Activated T-cell treated with anti-CD3 and anti-CD28 coated beads, Interleukin-2, amount 50 U/mL, for 72 hours (primary cell): ENCODE measurements around the gene NSUN2. TPM values are rescaled to one million over a fixed set of nuclear protein-coding genes. Genes with fewer than 3 reads are reported as not detected.
"Not testable (repeated sequence)": the region's sequence is repeated elsewhere in the genome, so short reads cannot be mapped to it uniquely, and the experiment has no call there.

Experiments
- ATAC-seq, 2 donors: fragments of 150-1000 bp; cut with Tn5 transposase; replicated peaks in 1 of 2; 2 replicates each; pipeline ENCODE4 v1.10.0; 2021; ENCODE audit warnings: moderate library complexity in 2 of 2, mild to moderate bottlenecking in 1 of 2
- DNase-seq, 2 donors: peaks; one replicate each; pipeline ENCODE4 v3.0.0; 2021 to 2022; ENCODE audit warnings: mixed read lengths in 1 of 2
- H3K27ac Mint-ChIP-seq: one replicate; pipeline ENCODE4 v1.8.0; 2022; ENCODE audit warnings: mild to moderate bottlenecking, moderate library complexity, mixed read lengths
- H3K27me3 Mint-ChIP-seq: one replicate; pipeline ENCODE4 v1.8.0; 2022; ENCODE audit warnings: low read depth, mixed read lengths
- H3K36me3 Mint-ChIP-seq, 2 donors: one replicate each; pipeline ENCODE4 v1.8.0; 2022; ENCODE audit warnings: mixed read lengths in 2 of 2, mild to moderate bottlenecking in 1 of 2; ENCODE audit not compliant: insufficient read depth in 2 of 2
- H3K4me1 Mint-ChIP-seq: one replicate; pipeline ENCODE4 v1.8.0; 2022; ENCODE audit warnings: low read depth, mixed read lengths
- H3K4me3 Mint-ChIP-seq, 2 donors: one replicate each; pipeline ENCODE4 v1.8.0; 2022; ENCODE audit warnings: mild to moderate bottlenecking in 2 of 2, mixed read lengths in 2 of 2, moderate library complexity in 2 of 2
- H3K9me3 Mint-ChIP-seq, 2 donors: one replicate each; pipeline ENCODE4 v1.8.0; 2022; ENCODE audit warnings: mixed read lengths in 2 of 2
- total RNA-seq, 2 donors: library from RNA; stranded (reverse); gene quantifications; one replicate each; pipeline ENCODE4 v1.2.3, GENCODE V29; 2022

NSUN2 gene
- total RNA-seq, result 10 to 100 TPM; 78.7 to 79.0 TPM

DNA sequence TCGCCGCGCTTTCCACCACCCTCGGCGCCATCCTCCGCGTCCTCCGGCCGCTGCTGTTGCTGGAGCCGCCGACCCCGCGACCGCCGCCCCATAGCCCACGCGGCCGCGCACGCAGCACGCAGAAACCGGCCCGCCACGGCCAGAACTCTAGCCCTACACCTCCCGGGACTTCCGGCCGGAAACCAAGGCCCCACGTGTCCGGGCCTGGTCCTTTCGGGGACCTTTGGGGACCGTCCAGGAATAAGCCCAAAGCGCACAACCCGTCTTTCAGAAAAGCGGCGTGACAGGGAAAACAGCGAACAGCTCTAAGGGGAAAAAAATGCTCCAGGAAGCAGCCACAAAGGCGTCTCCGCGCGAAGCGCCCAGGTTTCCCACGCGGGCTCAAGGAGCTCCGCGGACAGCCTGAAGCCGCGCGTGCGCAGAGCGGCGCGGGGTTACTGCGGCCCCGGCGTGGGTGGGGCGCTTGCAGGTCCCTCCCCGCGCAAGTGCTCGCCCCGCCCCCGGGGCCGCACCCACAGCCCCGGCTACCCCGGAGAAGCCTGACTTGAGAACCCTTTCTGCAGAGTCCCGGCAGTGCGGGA lies at the start of gene NSUN2, which contains the start of gene SRD5A1:
Gene NSUN2, minus strand, starts transcription at position 157 of the 581 bp plus-strand sequence. Its CDS starts 65 bp downstream, at position 92.
Gene SRD5A1, plus strand, starts transcription at position 553 of the 581 bp plus-strand sequence. CDS start 137 bp downstream, outside the sequence.
- peak within 1 kb of the TSS; percentile 98 to 100 for H3K4me3 Mint-ChIP-seq
- H3K27me3 Mint-ChIP-seq, result no peaks in the 10 kb centered on the region
- H3K36me3 Mint-ChIP-seq, result peaks cover 13 to 35% of the 10 kb centered on the region in 2 donors
- ATAC-seq (peak; percentile 90 to 91), DNase-seq (peak; percentile 92 to 95)
- H3K4me1 Mint-ChIP-seq, result peaks cover 42% of the 10 kb centered on the region
- H3K27ac Mint-ChIP-seq, result peak within 1 kb of the TSS; percentile 99
- H3K9me3 Mint-ChIP-seq, result no peaks in the 10 kb centered on the region

DNA sequence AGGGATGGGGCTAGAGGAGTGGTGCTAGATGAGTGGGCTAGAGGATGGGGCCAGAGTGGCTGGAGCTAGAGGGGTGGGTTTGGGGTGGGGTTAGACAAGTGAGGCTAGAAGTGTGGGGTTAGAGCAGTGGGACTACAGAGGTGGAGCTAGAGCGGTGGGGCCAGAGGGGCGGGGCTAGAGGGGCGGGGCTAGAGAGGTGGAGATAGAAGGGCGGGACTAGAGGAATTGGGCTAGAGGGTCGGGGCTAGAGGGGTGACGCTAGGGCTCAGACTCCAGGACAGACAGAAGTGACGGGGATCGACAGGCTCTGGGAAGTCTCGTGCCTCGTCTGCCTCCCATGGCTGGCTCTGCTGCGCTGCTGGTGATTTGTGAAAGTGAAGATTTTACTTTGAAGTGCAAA lies 49.4 kb upstream of the NSUN2 start:
- ATAC-seq (no peak), DNase-seq (no peak)
- Mint-ChIP-seq H3K9me3 (peaks cover 2 to 3% of the 10 kb centered on the region in 2 donors), H3K27ac (no peak overlapping the region), H3K4me1 (peaks cover 8% of the 10 kb centered on the region), H3K36me3 (peaks cover 0 to 2% of the 10 kb centered on the region in 2 donors), H3K27me3 (peaks cover 49% of the 10 kb centered on the region), H3K4me3 (no peak overlapping the region)

DNA sequence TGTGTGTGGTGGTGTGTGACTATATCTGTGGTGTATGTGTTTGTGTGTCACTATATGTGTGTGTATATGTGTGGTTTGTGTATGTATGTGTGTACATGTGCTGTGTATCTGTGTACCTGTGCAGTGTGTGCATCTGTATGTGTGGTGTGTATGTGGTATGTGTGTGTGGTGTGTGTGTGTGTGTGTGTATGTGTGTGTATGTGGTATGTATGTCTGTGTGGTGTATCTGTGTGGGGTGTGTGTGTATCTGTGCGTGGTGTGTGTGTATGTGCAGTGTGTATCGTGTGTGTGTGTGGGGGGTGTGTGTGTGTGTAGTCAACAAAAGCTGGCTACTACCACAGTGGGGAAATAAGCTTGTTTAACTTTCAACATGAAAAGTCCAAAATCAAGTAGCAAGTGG lies 48.8 kb upstream of the NSUN2 start:
- H3K4me3 Mint-ChIP-seq, result no peak overlapping the region
- H3K27me3 Mint-ChIP-seq, result peaks cover 45% of the 10 kb centered on the region
- no peak overlapping the region for H3K27ac Mint-ChIP-seq
- ATAC-seq (no peak), DNase-seq (no peak)
- peaks cover 4% of the 10 kb centered on the region for H3K4me1 Mint-ChIP-seq
- H3K9me3 Mint-ChIP-seq, result peaks cover 2 to 3% of the 10 kb centered on the region in 2 donors
- peaks cover 0 to 2% of the 10 kb centered on the region in 2 donors for H3K36me3 Mint-ChIP-seq

DNA sequence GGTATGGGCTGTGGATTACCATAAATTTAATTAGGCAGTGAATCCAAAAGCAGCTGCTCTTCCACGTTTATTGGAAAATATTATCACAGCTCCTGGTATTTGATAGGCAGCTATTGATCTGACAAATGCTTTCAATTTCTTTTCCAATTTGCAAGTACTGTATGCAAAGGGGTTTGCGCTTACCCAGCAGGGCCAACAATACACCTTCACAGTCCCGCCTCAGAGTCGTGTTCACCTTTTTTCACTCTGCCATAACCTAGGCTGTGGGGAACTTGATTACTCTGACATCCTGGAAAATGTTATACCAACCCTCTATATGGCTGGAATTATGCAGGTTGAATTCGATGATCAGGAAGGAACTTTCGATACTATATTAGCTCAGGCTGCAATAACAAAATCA lies 48.1 kb upstream of the NSUN2 start:
- Mint-ChIP-seq H3K4me1 (no peaks in the 10 kb centered on the region), H3K27ac (no peak overlapping the region), H3K36me3 (peaks cover 0 to 2% of the 10 kb centered on the region in 2 donors), H3K9me3 (peaks cover 2 to 3% of the 10 kb centered on the region in 2 donors), H3K4me3 (no peak overlapping the region), H3K27me3 (peaks cover 44% of the 10 kb centered on the region)
- ATAC-seq, result no peak
- no peak for DNase-seq

DNA sequence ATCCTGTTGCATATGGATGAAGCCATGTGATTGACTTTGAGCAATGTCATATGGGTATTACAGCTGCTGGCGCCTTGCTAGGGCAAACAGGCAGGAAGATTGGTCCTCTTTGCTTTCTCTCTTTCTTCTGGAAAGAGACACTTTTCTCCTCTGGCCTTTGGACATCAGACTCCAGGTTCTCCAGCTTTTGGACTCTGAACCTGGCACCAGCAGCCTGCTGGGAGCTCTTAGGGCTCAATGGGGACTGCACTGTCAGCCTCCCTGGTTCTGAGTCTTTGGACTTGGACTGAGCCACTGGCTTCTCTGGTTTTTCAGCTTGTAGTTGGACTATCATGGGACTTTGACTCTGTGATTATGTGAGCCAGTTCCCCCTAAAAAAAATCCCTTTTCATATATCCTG lies 45.5 kb upstream of the NSUN2 start:
- DNase-seq (no peak), ATAC-seq (no peak)
- Mint-ChIP-seq H3K4me3 (no peak overlapping the region), H3K27ac (no peak overlapping the region), H3K36me3 (peaks cover 0 to 2% of the 10 kb centered on the region in 2 donors), H3K4me1 (no peaks in the 10 kb centered on the region), H3K9me3 (peaks cover 2 to 7% of the 10 kb centered on the region in 2 donors), H3K27me3 (peaks cover 26% of the 10 kb centered on the region)

DNA sequence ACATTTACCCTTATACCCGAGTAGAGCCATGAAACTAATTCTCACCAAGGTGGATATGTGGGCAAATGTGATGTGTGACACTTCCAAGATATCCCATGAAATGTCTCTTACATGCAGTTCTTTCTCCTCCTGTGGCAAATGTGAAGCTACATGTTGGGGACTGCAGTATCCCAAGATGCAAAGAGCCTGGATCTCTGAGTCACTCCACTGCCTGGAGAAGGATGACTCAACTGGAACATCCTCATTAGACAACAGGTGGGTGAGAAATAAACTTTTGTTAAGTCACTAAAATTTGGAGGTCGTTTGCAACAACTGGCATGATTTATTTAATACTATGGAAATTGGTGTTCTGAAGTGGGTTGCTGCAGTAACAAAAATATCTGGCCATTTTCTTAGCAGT lies 43.9 kb upstream of the NSUN2 start:
- Mint-ChIP-seq H3K4me3 (no peak overlapping the region), H3K4me1 (no peaks in the 10 kb centered on the region), H3K36me3 (peaks cover 0 to 2% of the 10 kb centered on the region in 2 donors), H3K27ac (no peak overlapping the region), H3K9me3 (peaks cover 2 to 6% of the 10 kb centered on the region in 2 donors), H3K27me3 (peaks cover 20% of the 10 kb centered on the region)
- ATAC-seq (no peak), DNase-seq (no peak)

DNA sequence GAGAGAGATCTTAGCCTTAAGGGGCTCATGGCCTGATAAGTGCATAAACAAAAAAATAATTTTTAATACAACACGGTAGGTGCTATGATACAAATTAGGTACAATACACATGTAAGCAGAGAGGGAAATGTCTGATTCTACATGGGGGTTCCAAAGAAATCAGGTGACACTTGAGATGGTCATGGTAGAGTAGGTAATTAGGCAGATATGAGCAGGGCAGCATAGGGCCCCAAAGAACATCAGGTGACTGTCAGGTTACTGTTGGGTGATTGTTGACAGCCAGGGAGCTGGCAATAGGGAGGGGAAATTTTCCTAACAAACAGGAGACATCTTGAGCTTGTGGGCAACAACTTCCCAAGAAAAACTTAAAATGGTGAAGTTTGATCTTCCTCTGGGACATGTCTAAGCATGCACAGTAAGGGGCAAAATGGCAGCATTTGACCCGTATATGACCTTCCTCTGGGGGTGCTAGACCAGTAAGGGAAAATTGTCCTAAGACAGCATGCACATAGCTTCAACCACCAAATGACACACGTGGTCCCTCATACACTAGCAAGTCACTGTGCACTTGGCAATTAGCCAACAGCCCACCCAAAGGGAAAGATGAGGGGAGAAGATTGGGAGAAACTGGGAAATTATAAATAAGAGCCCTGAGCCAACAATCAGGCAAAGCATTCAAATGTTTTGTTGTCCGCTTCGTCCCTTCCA lies 43.1 kb upstream of the NSUN2 start:
- ATAC-seq (no peak), DNase-seq (no peak)
- H3K9me3 Mint-ChIP-seq, result peaks cover 0 to 4% of the 10 kb centered on the region in 2 donors
- H3K36me3 Mint-ChIP-seq, result peaks cover 0 to 3% of the 10 kb centered on the region in 2 donors
- no peaks in the 10 kb centered on the region for H3K4me1 Mint-ChIP-seq
- H3K27me3 Mint-ChIP-seq, result peaks cover 16% of the 10 kb centered on the region
- no peak overlapping the region for H3K4me3 Mint-ChIP-seq
- H3K27ac Mint-ChIP-seq, result no peak overlapping the region

DNA sequence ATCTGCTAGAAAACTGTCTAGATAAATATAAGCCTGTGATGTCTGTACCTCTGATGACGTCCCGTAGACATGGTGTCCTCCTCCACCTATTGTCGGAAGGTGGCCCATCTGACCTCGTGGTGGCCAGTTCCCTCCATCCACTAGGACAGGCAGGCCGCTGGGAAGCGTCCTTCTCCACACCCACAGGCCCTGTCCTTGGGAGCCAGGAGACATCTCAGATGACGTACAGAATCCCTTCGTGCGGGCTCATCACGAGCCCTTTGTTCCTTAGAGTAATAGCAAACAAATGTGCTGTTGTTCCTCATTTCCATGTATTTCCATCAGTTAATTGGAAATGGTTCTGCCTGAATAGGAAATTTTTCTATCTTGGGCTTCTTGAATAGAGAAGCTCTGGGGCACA lies 42.0 kb upstream of the NSUN2 start:
- H3K4me1 Mint-ChIP-seq, result no peaks in the 10 kb centered on the region

DNA sequence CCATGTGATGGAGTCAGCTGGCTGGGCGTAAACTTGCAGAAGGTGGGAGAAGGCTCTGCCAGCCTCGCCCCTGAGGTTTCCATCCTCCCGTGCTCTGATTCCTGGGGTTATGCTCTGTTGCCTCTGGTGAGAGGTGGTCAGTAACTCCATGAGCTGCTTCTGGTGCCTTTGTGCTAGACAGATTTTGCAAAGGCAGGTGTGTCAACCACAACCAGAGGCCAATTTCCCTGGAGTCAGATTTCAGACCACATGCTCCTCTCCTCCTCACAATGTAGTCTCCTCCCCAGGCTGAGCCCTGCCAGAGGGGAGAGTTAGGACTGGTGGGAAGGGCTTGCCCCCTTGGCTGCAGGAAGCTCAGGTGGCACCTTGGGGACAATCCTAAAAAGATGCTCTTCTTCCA lies 41.6 kb upstream of the NSUN2 start:
- no peak overlapping the region for H3K4me3 Mint-ChIP-seq
- H3K4me1 Mint-ChIP-seq, result no peaks in the 10 kb centered on the region
- no peak for DNase-seq

More for the DNA sequence above, 42.0 kb upstream of the NSUN2 start:
- Mint-ChIP-seq H3K27me3 (peaks cover 16% of the 10 kb centered on the region), H3K27ac (no peak overlapping the region), H3K36me3 (peaks cover 1 to 7% of the 10 kb centered on the region in 2 donors), H3K9me3 (peaks cover 0 to 4% of the 10 kb centered on the region in 2 donors), H3K4me3 (no peak overlapping the region)
- ATAC-seq (no peak), DNase-seq (no peak)

DNA sequence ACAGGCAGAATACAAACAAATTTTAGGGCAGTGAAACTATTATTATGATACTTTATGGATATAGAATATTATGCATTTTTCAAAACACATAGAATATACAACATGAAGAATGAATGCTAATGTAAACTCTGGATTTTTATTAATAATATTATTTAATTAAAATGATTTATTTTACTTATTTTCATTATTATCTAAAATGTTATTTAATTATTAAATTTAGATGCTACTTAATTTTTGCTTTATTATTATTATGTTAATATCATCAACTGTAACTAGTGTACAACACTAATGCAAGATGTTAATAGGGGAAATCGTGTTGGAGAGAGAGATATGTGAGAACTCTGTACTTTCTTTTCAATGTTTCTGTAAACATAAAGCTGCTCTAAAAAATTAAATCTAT lies 41.1 kb upstream of the NSUN2 start:
- Mint-ChIP-seq H3K4me3 (no peak overlapping the region), H3K9me3 (peaks cover 0 to 4% of the 10 kb centered on the region in 2 donors), H3K27ac (no peak overlapping the region), H3K36me3 (peaks cover 1 to 7% of the 10 kb centered on the region in 2 donors), H3K27me3 (peaks cover 14% of the 10 kb centered on the region), H3K4me1 (no peaks in the 10 kb centered on the region)
- ATAC-seq (no peak), DNase-seq (no peak)

More for the DNA sequence above, 41.6 kb upstream of the NSUN2 start:
- H3K9me3 Mint-ChIP-seq, result peaks cover 0 to 4% of the 10 kb centered on the region in 2 donors
- peaks cover 16% of the 10 kb centered on the region for H3K27me3 Mint-ChIP-seq
- ATAC-seq, result no peak
- no peak overlapping the region for H3K27ac Mint-ChIP-seq
- peaks cover 1 to 7% of the 10 kb centered on the region in 2 donors for H3K36me3 Mint-ChIP-seq

DNA sequence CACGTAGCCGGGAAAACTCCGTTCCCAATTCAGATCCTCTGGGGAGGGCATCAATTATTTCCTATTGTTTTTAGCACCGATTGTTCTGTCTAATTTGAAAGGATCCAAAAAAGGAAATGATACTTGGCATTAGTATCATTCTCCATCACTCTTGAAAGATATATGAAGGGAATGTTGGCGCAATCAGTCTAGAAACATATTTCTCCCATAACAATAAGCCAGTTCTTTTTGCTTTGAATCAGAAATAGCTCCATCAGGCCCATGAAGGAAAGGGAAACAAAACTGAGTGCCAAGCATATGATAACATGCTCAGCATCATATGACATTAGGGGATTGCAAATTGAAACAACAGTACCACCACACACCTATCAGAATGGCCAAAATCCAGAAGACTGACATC lies 40.2 kb upstream of the NSUN2 start:
- no peak overlapping the region for H3K27ac Mint-ChIP-seq
- H3K4me1 Mint-ChIP-seq, result no peaks in the 10 kb centered on the region
- peaks cover 8% of the 10 kb centered on the region for H3K27me3 Mint-ChIP-seq
- DNase-seq (no peak), ATAC-seq (no peak)
- peaks cover 1 to 7% of the 10 kb centered on the region in 2 donors for H3K36me3 Mint-ChIP-seq
- peaks cover 0 to 4% of the 10 kb centered on the region in 2 donors for H3K9me3 Mint-ChIP-seq
- H3K4me3 Mint-ChIP-seq, result no peak overlapping the region

DNA sequence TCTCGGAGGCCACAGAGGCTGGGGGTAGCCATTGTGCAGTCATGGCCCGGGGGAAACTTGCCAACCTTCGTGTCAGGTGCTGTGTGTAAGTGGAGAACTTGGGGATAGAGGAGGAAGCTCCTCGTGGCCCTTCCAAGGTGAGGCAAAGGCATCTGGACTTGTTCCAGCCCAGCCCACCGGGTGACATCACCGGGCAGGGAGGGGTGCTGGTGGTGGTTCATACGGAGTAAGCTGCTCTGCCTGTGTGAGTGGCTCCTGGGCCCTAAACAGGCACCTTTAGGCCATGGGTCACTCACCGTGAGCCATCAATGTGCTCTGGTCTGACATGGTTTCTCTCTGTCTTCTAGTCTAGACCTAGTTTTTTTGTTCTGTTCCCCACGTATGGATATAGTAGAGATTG lies 35.9 kb upstream of the NSUN2 start:
- not testable (repeated sequence) for H3K9me3 Mint-ChIP-seq, H3K27me3 Mint-ChIP-seq, DNase-seq, H3K4me3 Mint-ChIP-seq, H3K4me1 Mint-ChIP-seq, H3K27ac Mint-ChIP-seq, ATAC-seq, H3K36me3 Mint-ChIP-seq

DNA sequence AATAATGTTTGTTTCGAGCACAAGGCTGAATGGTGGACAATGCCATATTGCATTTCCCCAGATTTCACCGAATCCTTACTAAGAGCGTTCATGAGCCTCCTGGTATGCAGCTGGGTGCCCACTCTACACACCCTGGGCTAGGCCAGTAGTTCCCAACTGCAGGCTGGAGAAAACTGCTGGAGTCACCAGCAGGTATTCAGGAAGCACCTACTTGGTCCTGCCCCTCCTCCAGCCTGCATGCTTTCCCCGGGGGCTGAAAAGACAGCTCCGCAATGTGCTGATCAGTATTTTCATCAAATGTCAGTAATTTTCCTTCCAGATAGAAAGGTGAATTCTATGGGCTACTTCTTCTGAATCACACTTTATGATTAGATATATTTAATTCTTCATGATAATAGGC lies 34.8 kb upstream of the NSUN2 start:
- Mint-ChIP-seq H3K27me3 (no peaks in the 10 kb centered on the region), H3K27ac (no peak overlapping the region), H3K4me3 (no peak overlapping the region), H3K9me3 (no peaks in the 10 kb centered on the region), H3K4me1 (no peaks in the 10 kb centered on the region), H3K36me3 (peaks cover 1 to 7% of the 10 kb centered on the region in 2 donors)
- ATAC-seq, result no peak
- no peak for DNase-seq
